NCI-H2107 (cell line): ENCODE results near the gene AP5Z1.

Experiments
- DNase-seq: peaks from one replicate; lab custom pipeline; 2025; lab: John Stamatoyannopoulos, UW

Gene AP5Z1

DNA sequence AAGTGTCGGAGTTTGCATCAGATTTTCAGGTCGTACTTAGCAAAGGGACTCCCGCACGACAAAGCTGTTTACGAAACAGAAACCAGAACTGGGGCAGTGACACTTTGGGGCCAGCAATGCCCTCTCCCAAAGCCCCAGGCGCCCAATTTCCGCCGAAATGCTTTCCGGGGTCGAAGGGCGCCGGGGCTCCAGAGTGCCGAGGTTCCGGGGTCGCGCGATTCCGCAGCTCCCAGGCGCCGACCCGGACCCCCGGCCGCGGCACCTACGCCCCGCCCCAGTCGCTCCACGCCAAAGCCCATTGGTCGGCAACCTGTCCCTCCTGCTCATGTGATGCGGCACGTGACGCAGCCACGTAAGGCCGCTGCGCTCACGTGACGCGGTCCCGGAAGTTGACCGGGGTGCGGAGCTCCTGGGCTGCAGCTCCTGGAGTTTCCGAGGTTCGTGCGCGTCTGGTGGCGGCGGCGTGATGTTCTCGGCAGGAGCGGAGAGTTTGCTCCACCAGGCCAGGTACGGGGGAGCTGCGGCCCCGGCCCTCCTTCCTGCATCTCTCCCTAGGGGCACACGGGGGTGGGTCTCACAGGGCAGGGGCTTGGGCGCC lies at the start of gene AP5Z1:
Gene AP5Z1, plus strand, starts transcription at position 374 of the 598 bp plus-strand sequence. Its CDS starts 93 bp downstream, at position 467.
- DNase-seq = peak; percentile 89

- no peak for DNase-seq
These were observed 49.5 kb upstream of the AP5Z1 start for GRCh38 chr7:4725850-4726450.

- no peak for DNase-seq
These were observed 48.9 kb upstream of the AP5Z1 start for GRCh38 chr7:4726566-4726965.

GRCh38 chr7:4727914-4728705 lies 47.3 kb upstream of the AP5Z1 start:
- DNase-seq = no peak

DNA sequence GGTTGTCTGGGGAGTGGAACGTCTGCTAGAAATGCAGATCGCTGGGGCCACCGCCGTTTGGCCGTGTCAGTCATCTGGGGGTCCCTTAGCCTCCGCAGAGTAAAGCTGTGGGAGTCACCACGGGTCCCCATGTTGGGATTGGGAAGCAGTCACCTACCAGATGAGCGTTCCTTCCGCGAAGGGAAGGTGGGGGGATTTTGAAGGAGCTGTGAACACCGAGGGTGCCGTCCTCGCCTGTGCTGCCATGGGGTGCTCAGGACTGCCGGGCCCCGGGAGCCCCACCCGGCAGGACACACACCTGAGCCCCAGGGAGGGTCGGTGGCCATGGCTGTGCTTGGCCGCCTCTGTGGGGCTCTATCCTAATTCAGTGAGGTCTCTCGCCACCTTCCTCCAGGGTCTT lies 46.2 kb upstream of the AP5Z1 start:
- no peak for DNase-seq

DNA sequence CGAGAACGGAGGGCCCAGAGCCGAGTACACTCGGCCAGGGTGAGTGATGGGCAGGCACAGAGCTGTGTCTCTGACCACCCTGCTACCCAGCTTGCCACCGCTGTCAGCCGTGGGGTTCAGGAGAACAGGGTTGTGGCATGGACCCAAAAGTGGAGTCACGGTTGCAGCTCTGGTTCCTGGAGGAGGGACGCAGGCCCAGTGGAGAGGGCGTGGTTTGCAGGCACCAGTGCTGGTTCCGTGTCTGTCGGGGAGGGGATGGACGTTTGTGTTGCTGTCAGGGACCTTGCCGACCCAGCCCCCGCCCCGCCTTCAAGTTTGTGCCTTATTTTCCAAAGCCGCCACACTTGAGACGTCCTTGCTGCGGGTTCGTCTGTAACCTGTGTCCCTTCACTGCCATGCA lies 45.1 kb upstream of the AP5Z1 start:
- DNase-seq = no peak

GRCh38 chr7:4730971-4731370 lies 44.5 kb upstream of the AP5Z1 start:
- DNase-seq = no peak

DNA sequence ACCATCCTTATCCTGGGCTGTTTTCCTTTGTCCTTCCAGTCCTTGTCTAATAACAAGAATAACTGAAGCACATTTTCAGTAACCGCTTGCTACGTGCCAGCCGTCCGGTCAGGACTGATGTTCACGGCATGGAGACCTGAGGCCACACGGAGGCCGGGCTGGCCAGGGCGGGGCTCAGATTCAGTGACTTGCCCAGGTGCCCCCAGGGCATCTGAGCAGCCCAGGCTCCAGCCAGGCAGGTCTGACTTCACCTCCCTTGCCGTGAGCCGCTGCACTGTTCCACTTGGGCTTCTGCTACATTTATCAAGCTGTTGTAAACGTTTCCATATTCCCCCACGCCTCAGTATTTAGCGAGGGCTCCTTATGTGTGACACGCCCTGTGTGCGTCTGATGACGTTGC lies 43.6 kb upstream of the AP5Z1 start:
- DNase-seq = no peak

DNA sequence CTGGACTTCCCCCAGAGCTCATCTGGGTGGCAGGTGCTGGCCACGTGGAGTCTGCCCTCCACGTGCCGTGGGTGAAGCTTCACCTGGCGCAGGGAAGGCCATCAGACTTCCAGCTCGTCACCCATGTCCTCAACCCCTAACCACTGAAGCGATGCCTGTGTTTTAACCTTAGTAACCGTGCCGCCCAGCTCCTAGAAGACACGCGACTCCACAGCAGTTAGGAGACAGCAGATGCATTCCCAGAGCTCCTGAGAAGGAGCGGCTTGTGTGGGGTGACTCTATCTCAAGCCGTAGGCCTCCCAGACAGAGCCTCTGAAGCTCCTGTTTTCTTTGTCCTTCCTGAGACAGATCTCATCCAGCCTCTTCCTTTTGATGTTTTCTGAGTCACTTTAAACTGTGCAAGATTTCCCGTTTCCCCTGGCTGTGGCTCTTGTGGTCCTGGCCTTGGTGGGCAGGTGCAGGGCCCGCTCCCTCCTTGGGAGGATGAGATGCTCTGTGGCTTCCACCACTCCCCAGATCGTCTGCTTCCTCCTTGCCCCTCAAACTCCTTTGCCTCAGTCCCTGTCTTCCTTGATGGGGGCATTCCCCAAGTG lies 41.4 kb upstream of the AP5Z1 start:
- no peak for DNase-seq

DNA sequence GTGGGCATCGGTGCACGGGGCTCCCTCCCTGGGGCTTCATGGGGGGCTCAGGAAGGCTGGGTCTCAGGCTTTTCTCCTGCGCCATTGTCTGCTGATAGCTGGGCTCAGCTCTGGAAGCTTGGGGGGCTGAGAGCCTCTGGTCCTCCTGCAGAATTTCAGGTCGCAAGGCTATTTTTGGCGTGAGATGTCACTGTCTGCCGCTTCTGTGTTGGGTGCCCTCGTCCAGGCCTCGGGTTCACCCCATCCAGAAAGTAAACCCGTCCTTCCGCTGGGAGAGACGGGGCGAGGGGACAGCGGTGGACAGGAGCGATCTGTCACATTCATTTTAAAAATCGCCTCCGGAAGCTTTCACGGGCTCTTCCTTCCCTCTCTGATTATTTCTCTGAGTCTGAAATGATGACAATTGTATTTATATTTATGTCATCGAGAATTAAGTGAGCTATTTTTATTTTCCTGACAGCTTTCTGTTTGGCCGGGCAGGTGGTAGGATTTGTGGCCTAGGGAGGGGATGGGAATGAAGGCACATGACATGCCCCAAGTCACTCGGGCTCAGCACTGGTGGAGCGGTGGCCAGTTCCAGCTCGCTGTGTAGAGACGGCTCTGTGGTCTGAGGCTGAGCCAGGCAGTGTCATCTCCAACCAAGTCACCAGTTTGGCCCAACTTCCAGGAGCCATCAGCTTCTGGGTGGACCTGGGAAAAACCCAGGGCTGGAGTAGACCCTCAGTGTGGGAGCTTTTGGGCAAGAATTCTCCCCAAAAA lies 40.7 kb upstream of the AP5Z1 start:
- DNase-seq = no peak

DNA sequence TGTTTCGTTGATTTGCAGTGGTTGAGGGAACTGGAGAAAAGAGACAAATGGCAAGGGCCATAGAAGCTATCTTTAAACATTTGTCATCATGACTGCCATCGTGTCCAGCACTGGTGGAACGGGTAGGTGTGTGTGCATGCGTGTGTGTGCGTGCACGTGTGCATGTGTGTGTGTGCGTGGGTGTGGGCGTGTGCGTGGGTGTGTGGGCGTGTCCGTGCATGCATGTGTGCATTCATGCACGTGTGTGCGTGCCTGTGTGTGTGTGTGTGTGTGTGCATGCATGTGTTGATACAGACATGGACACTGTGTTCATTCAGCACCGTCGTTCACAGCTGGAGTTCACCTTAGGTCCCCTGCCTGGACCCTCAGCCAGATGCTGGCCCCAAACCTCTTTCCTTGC lies 38.1 kb upstream of the AP5Z1 start:
- DNase-seq = no peak

- DNase-seq = peak; percentile 52
These were observed 36.5 kb upstream of the AP5Z1 start for GRCh38 chr7:4738711-4739527.

GRCh38 chr7:4739528-4739992 lies 35.9 kb upstream of the AP5Z1 start:
- DNase-seq = no peak

- DNase-seq = no peak
These were observed 34.6 kb upstream of the AP5Z1 start for GRCh38 chr7:4740796-4741195.

- no peak for DNase-seq
These were observed 33.3 kb upstream of the AP5Z1 start for GRCh38 chr7:4742051-4742573.

DNA sequence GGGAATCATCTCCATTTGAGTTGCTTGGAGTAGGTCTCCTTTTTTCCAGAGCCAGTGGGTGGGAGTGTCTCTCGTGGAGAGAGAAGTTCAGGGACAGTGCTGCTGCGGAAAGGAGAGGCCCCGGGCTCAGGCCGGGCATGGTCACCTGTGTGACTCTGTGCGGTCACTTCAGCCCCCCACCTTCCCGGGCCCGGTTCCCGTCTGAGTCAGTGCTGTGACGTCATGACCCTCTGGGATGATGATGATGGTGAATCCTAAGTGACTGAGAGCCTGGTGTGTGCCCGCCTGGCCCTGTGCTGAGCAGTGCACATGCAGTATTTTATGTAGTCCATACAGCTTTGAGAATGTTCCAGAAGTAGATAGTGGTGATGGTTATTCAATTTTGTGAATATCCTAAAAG lies 32.6 kb upstream of the AP5Z1 start:
- no peak for DNase-seq

- DNase-seq = peak; percentile 95
These were observed 30.8 kb upstream of the AP5Z1 start for GRCh38 chr7:4744391-4745264.

DNA sequence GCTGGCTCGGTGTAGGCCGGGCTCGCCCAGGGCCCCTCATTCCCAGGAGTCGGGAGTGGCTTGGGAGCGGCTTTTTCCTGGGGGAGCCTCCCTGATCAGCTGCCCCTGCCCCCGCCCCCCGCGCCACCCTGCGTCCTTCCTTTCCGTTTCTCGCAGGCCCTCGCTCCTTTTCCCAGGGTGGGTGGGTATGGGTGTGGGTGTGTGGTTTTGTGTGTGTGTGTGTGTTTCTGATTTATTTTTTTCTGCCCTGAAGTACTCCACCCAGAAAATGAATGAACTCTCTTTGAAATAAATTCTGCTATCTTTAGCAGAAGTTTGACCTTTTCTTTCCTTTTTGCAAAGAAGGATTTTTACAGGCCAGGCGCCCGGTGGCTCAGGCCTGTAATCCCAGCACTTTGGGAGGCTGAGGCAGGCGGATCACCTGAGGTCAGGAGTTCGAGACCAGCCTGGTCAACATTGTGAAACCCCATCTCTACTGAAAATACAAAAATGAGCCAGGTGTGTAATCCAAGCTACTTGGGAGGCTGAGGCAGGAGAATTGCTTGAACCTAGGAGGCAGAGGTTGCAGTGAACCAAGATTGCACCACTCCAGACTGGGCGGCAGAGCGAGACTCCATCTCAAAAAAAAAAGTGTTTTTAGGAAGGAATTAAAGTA lies 30.0 kb upstream of the AP5Z1 start:
- DNase-seq = no peak
